HT-29 (cell line): ENCODE measurements around the gene MS4A18. TPM values are rescaled to one million over a fixed set of nuclear protein-coding genes. Genes with fewer than 3 reads are reported as not detected.
A peak's percentile ranks its signal among the peaks of the same experiment; 100 is the strongest.

ENCODE experiments used
- DNase-seq: peaks from one replicate; pipeline ENCODE4 v3.0.0-alpha.2; 2015; ENCODE audit warnings: low spot score
- total RNA-seq: library from RNA; depleted of rRNA; stranded (reverse); fragments of >200 nt; shearing (Covaris generic); gene quantifications from 2 replicates; pipeline ENCODE4 v1.2.3, GENCODE V29; 2014

MS4A18 gene
- total RNA-seq, 1 experiment from 2014 or later: not detected

DNA sequence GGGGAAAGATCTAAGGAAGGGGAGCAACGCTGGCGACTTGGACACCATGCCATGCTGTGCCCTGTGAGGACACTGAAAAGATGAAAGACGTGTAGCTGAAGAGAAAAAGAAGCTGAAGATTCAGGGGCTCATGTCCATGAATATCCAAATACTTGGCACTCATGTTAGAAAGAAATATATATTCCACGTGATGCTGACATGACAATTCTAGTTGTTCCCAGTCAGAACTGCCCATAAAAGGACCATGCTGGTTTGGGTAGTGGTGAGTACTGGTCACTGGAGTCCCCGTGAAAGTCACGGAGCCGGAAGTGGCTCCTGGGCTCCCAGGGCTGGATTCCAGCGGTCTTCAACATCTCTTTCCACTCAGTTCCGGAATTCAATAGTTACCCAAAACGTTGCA is 42.0 kb downstream of the MS4A18 start:
- DNase-seq: no peak

GRCh38 chr11:60767388-60767811 is 42.9 kb downstream of the MS4A18 start:
- no peak for DNase-seq

- DNase-seq: no peak
These were observed 43.7 kb downstream of the MS4A18 start for GRCh38 chr11:60768202-60768601.

GRCh38 chr11:60769273-60769672 is 44.8 kb downstream of the MS4A18 start:
- DNase-seq: no peak

DNA sequence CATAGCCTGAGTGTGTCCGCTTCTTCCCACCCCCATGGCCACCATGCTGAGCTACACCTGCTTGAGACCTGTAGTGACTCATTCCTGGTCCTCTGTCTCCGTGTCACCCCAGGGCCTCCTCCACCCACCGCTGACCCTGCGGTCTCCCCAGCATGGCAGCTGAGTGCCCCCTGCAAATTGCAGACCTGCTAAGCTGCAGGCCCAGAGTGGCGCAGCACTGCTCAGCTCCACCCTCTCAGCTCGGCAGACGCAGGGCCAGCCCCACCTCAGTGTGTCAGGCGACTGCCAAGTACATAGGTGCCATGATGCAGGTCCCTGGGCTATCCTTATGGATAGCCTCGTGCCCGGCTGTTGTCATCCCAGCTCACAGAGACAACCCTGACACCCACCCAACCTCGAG is 45.3 kb downstream of the MS4A18 start:
- DNase-seq: no peak

DNA sequence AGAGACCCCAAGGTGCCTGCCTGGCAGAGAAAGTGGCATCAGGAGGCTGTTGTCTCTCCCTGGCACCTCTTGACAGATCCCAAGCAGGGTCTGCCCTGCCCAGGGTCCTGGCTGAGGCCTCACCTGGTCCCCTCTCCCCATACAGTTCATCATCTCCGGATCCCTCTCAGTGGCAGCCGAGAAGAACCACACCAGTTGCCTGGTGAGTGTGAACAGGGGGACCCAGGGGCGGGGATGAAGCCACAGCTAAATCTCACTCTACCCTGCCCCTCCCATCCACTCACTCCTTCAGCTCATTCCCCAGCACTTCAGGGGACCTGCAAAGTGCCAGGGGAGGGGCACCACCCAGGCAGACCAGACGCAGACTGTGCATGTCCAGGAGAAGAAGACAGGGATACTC is 46.6 kb downstream of the MS4A18 start:
- no peak for DNase-seq

GRCh38 chr11:60771879-60772525 is 47.5 kb downstream of the MS4A18 start:
- DNase-seq: no peak

GRCh38 chr11:60772666-60773065 is 48.1 kb downstream of the MS4A18 start:
- DNase-seq: no peak

- DNase-seq: no peak
These were observed 50.2 kb downstream of the MS4A18 start for GRCh38 chr11:60774726-60775125.

GRCh38 chr11:60775420-60775961 is 51.0 kb downstream of the MS4A18 start:
- peak; percentile 93 for DNase-seq

DNA sequence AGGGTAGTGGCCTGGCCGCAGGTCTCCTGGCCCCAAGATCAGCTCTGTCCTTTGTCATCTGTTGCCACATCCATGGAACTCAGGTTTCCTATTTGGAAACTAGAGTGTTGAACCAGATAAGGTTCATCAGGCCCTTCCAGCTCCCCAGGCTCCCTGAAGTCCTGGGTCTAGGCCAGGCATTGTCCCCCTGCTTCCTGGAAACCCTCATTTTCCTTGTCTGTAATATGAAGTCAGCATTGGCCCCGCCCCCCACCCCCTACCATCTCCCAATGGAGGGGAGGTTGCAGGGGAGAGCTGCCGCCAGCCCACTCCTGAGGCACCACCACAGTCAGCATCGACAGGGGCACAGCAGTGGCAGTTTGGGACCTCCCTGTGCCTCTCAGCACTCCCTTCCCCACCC is 51.6 kb downstream of the MS4A18 start:
- DNase-seq: no peak

DNA sequence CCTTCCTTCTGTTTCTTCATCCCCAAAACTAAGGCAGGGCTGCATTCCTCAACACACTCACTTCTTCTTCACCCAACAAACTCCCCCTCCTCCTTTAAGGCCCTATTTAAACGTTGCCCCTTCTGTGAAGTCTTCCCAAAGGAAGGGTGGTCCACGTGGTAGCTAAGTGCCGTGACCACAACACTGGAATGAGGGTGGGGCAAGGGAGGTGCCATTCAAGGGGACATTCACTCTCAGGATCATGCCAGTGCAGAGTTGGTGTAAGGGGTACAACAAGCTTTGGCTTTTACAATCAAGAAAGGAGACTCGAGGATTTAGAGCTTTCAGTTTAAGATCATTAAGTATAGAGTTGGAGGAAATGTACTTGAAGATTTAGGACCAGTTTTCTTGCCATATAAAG is 52.6 kb downstream of the MS4A18 start:
- no peak for DNase-seq

GRCh38 chr11:60777572-60777971 is 53.1 kb downstream of the MS4A18 start:
- DNase-seq: peak; percentile 40

GRCh38 chr11:60780065-60780464 is 55.5 kb downstream of the MS4A18 start:
- no peak for DNase-seq

DNA sequence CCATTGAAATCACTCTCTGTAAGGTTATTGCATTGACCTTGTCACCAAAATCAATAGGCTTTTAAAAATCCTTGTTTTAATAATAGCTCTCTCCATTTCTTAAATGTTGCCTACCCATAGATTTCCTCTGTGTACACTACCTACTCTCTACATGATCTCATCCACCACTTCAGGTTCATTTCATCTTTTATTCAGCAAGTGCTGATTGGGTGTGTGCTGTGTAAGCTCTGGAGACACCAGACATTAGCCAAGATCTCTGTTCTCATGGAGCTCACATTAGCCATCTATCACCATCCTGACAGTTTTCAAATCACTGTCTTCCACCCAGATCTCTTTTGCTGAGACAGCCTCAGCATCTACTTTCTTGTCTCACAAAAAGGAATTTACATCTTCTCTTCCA is 56.3 kb downstream of the MS4A18 start:
- no peak for DNase-seq

DNA sequence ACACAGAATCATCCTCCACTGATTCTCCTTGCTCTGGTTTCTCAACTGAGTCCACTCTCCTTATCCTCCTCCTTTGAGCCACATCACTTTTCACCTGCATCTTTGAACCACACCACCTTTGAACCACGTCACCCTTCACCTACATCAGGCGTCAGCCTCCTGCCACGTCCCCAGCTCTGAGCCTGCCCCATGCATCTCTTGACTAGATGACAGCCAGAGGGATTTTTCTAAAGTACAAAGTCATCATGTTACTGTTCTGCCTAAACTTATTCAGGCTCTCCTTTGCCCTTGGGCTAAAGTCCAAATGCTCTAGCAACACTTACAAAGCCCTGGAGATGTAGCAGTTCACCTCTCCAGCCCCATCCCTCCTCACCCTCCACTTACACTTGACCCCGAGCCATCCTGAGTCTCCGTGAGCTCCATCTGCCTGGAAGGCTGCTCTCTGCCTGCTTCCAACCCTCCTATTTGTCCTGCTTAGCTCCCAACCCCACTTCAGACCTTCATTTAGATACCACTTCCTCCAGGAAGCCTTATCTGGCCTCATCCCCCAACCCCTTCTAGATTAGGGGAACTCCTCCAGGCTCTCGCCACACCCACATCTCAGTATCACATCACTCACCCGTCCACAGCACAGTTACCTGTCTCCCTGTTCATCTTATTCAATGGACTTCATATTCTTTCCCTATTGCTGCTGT is 56.9 kb downstream of the MS4A18 start:
- no peak for DNase-seq

DNA sequence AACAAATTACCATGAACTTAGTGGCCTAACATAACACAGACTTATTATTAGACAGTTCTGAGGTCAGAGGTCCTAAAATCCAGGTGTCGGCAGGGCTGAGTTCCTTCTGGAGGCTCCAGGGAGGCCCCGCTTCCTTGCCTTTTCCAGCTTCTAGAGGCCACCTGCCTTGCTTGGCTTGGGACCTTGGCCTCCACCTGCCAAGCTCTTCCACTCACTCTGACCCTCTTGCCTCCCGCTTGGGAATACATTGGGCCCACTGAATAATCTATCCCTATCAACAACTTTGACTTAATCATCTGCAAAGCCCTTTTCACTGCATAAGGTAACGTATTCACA is 57.4 kb downstream of the MS4A18 start:
- DNase-seq: no peak

DNA sequence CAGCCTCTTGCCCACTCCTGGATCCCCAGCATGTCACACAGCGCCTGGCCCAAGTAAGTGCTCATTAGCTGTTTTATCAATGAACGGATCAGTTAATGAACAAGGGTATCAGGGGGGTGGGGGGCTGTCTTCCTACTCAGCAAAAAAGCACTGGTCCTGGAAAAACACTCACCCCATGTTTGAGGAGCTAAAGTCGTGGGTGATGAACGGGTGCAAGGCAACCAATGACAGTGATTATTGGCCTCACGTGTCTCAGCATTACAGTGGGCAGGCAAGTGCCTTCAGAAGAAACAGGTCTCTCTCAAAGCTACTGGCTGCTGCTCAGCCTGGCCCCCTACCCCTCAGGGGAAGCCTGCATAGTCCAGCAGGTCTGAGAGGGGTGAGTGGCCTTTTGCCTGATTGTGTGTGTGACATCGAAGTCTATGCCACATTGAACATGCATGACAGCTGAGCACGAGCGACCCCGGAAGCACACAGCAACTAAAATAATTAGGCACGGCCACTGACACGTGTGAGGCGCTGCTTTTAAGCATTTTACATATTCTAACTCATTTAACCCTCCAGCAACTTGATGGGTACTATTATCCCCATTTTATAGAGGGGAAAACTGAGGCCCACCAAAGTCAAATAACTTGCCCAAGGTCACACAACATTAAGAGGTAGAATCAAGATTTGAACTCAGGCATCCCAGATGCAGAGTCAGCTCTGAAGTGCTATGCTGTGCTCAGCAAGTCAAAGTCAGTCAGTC is 58.0 kb downstream of the MS4A18 start:
- no peak for DNase-seq

DNA sequence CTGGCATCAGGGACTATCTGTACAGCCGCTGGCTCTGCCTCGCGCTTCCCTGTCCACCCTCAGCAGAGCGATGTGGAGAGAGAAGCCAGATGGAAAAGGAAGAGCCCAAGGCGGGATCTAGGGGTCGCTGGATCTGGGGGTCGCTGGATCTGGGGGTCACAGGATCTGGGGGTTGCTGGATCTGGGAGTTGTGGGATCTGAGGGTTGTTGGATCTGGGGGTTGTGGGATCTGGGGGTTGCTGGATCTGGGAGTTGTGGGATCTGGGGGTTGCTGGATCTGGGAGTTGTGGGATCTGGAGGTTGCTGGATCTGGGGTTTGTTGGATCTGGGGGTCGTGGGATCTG is 58.6 kb downstream of the MS4A18 start:
- no peak for DNase-seq

DNA sequence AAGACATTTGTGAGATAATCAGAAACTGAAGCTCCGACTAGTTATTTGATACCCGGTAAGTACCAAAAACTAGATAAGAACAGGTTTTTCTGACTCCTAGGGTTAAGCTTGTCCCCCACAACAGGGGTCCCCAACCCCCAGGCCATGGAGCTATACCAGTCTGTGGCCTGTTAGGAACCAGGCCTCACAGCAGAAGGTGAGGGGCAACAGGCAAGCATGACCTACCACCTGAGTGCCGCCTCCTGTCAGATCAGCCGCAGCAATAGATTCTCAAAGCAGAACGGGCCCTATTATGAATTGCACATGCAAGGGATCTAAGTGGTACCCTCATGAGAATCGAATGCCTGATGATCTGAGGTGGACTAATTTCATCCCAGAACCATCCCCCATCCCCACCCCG is 59.4 kb downstream of the MS4A18 start:
- DNase-seq: no peak

DNA sequence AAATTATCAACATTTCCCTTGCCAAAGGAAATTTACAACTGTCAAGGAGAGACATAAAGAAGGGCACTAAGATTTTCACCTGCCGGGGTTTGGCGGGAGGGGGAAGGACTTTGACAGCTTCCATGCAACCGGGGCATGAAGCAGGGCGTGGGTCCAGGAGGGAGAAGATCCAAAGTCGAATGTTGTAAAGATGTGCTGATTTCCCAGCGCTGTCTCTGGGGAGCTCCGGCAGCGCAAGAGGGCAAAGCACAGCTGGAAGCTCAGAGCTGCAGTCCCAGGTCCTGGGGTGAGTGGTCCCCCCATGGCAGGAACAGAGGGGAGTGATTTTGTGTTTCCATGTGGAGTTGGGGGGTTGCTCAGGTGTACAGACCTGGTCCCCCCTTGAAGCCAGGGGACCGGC is 60.6 kb downstream of the MS4A18 start, which contains the start of gene MS4A10:
MS4A10 (plus strand) TSS at position 198 of the 400 bp plus-strand sequence. CDS start 5,003 bp downstream, outside the sequence.
- DNase-seq: no peak

- DNase-seq: no peak
These were observed 61.4 kb downstream of the MS4A18 start for GRCh38 chr11:60785806-60786361.
